Measurements from ENCODE around the gene TMED9. TPM values are rescaled to one million over a fixed set of nuclear protein-coding genes. Genes with fewer than 3 reads are reported as not detected.
A peak's percentile ranks its signal among the peaks of the same experiment; 100 is the strongest.
"Not testable (repeated sequence)": the region's sequence is repeated elsewhere in the genome, so short reads cannot be mapped to it uniquely, and the experiment has no call there.

TMED9 gene
- total and polyA plus RNA-seq, 2 experiments from 2014 or later = 146 to 317 TPM

DNA sequence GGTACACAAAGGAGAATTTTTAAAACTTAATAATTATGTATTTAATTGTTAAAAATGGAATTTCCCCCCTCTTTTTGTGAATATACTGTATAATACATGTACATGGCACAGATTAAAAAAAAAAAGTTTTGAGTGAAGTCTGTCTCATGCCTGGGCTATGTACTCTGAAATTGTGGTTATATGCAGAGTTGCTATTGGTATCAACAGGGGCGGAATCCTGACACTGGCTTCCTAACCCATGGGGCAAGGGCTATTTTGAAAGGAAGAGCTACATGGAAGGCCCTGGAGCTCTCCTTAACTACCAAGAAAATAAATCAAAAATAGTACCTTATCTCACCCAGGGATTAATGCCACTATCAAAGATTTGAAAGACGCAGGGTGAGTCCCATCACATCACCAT, 36.8 kb upstream of the TMED9 start:
- no peak overlapping the region for H3K27ac ChIP-seq

DNA sequence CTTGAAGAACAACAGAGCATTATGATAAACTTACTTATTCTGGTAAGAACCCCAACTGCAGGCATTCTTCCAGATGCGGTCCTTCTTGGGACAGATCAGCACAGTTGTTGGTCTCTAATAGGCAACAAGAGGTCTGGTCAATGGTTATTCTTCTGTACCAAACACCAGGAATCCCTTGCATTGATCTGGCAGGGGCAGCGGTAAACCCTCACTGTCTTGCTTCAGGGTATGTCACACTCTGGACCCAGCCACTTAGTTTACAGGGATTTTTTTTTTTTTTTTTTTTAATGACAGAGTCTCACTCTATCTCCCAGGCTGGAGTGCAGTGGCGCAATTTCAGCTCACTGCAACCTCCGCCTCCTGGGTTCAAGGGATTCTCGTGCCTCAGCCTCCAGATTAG, 36.3 kb upstream of the TMED9 start:
- H3K27ac ChIP-seq = no peak overlapping the region
- H3K27me3 ChIP-seq = no peaks in the 10 kb centered on the region
- peaks cover 16% of the 10 kb centered on the region for H3K4me1 ChIP-seq (ENCODE audit: low read depth)
- no peak overlapping the region for H3K4me3 ChIP-seq
- H3K36me3 ChIP-seq = peaks cover 6% of the 10 kb centered on the region
- no peak for DNase-seq (ENCODE audit: low read depth in 1 of 2, low spot score in 1 of 2)
- TF ChIP-seq, protein P1, sequence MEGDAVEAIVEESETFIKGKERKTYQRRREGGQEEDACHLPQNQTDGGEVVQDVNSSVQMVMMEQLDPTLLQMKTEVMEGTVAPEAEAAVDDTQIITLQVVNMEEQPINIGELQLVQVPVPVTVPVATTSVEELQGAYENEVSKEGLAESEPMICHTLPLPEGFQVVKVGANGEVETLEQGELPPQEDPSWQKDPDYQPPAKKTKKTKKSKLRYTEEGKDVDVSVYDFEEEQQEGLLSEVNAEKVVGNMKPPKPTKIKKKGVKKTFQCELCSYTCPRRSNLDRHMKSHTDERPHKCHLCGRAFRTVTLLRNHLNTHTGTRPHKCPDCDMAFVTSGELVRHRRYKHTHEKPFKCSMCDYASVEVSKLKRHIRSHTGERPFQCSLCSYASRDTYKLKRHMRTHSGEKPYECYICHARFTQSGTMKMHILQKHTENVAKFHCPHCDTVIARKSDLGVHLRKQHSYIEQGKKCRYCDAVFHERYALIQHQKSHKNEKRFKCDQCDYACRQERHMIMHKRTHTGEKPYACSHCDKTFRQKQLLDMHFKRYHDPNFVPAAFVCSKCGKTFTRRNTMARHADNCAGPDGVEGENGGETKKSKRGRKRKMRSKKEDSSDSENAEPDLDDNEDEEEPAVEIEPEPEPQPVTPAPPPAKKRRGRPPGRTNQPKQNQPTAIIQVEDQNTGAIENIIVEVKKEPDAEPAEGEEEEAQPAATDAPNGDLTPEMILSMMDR (IDR thresholded peaks at IDR 0.05; ENCODE audit: low read depth, low read length) = no peak
- no peaks in the 10 kb centered on the region for H3K9me3 ChIP-seq (ENCODE audit: low read depth)

More for the DNA sequence above, 36.8 kb upstream of the TMED9 start:
- peaks cover 6% of the 10 kb centered on the region for H3K36me3 ChIP-seq
- no peaks in the 10 kb centered on the region for H3K9me3 ChIP-seq (ENCODE audit: low read depth)
- H3K4me3 ChIP-seq = no peak overlapping the region
- H3K27me3 ChIP-seq = no peaks in the 10 kb centered on the region
- no peak for DNase-seq (ENCODE audit: low read depth in 1 of 2, low spot score in 1 of 2)
- TF ChIP-seq, protein P1 (IDR thresholded peaks at IDR 0.05; ENCODE audit: low read depth, low read length) = no peak
- H3K4me1 ChIP-seq (ENCODE audit: low read depth) = peaks cover 16% of the 10 kb centered on the region

DNA sequence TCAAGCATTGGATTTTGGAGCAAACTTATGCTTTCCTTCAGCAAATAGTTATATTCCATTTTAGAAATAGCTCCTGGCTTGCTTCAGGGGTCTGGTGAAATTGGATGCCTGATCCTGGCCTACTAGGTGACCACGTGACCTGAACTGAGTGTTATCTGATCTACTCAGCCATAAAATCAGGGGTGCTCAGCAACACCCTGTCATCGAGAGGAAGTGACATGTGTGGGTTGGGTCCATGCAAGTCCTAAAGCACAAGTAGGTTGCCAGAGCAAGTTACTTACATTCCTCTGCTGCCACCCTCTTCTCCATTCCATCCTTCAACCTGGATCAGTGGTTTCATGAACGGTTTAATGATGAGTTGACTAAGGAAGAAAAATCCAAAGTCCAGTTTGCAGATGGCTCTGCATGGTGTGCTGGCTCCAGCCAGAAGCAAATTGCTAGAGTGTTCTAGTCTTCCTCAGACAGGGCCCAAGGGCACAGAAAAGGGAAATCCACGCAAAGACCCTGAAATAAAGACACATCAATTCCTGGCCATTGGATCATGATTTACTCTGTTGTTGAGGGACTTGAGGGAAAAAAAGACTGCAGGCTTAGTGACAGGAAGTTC, 34.9 kb upstream of the TMED9 start:
- Histone ChIP-seq H3K9me3 (ENCODE audit: low read depth) (no peaks in the 10 kb centered on the region), H3K27ac (peak overlapping the region; percentile 4), H3K4me3 (no peak overlapping the region), H3K27me3 (no peaks in the 10 kb centered on the region), H3K36me3 (no peaks in the 10 kb centered on the region), H3K4me1 (ENCODE audit: low read depth) (peaks cover 16% of the 10 kb centered on the region)
- peak in 1 of 2 donors; percentile 49 for DNase-seq (ENCODE audit: low read depth in 1 of 2, low spot score in 1 of 2)
- TF ChIP-seq, protein P1 (IDR thresholded peaks at IDR 0.05; ENCODE audit: low read depth, low read length) = no peak

DNA sequence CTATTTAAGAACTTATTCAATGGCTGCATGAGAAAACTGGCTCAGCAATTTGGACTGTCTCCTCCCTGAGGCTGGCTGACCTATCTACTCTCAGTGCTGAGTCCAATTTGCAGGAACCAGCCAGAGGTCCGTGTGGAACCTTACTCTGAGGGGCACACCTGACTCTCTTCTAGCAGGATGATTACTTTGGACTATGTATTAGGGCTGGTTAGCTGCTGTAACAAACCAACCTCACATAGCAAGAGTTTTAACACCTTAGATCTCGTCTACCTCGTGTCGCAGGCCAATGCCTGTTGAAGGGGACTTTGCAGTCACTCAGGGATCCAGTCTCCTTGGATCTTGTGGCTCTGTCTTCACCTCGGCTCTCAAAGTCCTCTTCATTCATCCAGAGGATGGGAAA, 34.2 kb upstream of the TMED9 start:
- Histone ChIP-seq H3K9me3 (ENCODE audit: low read depth) (no peaks in the 10 kb centered on the region), H3K27me3 (no peaks in the 10 kb centered on the region), H3K27ac (peak overlapping the region; percentile 4), H3K4me3 (no peak overlapping the region), H3K4me1 (ENCODE audit: low read depth) (peaks cover 15% of the 10 kb centered on the region), H3K36me3 (no peaks in the 10 kb centered on the region)
- DNase-seq (ENCODE audit: low read depth in 1 of 2, low spot score in 1 of 2) = no peak
- TF ChIP-seq, protein P1 (IDR thresholded peaks at IDR 0.05; ENCODE audit: low read depth, low read length) = no peak

DNA sequence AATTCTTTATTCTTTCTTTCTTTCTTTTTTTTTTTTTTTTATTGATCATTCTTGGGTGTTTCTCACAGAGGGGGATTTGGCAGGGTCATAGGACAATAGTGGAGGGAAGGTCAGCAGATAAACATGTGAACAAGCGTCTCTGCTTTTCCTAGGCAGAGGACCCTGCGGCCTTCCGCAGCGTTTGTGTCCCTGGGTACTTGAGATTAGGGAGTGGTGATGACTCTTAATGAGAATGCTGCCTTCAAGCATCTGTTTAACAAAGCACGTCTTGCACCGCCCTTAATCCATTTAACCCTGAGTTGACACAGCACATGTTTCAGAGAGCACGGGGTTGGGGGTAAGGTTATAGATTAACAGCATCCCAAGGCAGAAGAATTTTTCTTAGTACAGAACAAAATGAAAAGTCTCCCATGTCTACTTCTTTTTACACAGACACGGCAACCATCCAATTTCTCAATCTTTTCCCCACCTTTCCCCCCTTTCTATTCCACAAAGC, 32.5 kb upstream of the TMED9 start:
- H3K4me3 ChIP-seq; H3K27ac ChIP-seq; H3K9me3 ChIP-seq (ENCODE audit: low read depth); H3K27me3 ChIP-seq; H3K4me1 ChIP-seq (ENCODE audit: low read depth); DNase-seq (ENCODE audit: low read depth in 1 of 2, low spot score in 1 of 2); H3K36me3 ChIP-seq: not testable (repeated sequence)

DNA sequence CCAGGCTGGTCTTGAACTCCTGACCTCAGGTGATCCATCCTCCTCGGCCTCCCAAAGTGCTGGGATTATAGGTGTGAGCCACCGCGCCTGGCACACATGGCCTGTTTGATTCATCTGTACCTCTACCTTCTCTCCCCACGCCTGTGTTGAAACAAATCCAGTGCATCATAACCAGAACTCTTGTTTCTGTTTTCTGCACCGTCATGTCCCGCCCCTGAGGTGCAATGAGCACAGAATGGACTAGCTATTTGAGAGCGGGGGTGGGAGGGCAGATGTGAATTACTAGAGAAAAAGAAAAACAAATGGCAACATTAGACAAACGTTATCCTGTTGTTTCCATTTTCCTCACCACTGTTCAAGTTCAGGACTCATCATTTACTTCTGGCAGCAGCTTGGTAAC, 27.0 kb upstream of the TMED9 start:
- Histone ChIP-seq H3K4me1 (ENCODE audit: low read depth) (no peaks in the 10 kb centered on the region), H3K4me3 (no peak overlapping the region), H3K27ac (no peak overlapping the region), H3K36me3 (no peaks in the 10 kb centered on the region), H3K27me3 (no peaks in the 10 kb centered on the region), H3K9me3 (ENCODE audit: low read depth) (no peaks in the 10 kb centered on the region)
- DNase-seq (ENCODE audit: low read depth in 1 of 2, low spot score in 1 of 2) = no peak
- TF ChIP-seq, protein P1 (IDR thresholded peaks at IDR 0.05; ENCODE audit: low read depth, low read length) = no peak
